NCI-H526 treated with DMSO at 0.1 percent for 48 hours (cell line): ENCODE results near the gene MZT2B.
"Not testable (repeated sequence)": the region's sequence is repeated elsewhere in the genome, so short reads cannot be mapped to it uniquely, and the experiment has no call there.

Experiments used
- DNase-seq: peaks from one replicate; lab custom pipeline; 2025; lab: John Stamatoyannopoulos, UW

MZT2B gene

GRCh38 chr2:130152816-130153595, 29.1 kb upstream of the MZT2B start:
- DNase-seq, result no peak

GRCh38 chr2:130153721-130154422, 28.2 kb upstream of the MZT2B start:
- not testable (repeated sequence) for DNase-seq

GRCh38 chr2:130154423-130154770, 27.7 kb upstream of the MZT2B start:
- not testable (repeated sequence) for DNase-seq

- DNase-seq, result no peak
Measured at GRCh38 chr2:130154773-130155765, 27.0 kb upstream of the MZT2B start.

GRCh38 chr2:130155956-130156623, 26.0 kb upstream of the MZT2B start:
- DNase-seq, result not testable (repeated sequence)

GRCh38 chr2:130156624-130157004, 25.4 kb upstream of the MZT2B start:
- no peak for DNase-seq

- not testable (repeated sequence) for DNase-seq
Measured at GRCh38 chr2:130157354-130157753, 24.7 kb upstream of the MZT2B start.

GRCh38 chr2:130157825-130158514, 24.1 kb upstream of the MZT2B start:
- not testable (repeated sequence) for DNase-seq

- no peak for DNase-seq
Measured at GRCh38 chr2:130158631-130159030, 23.4 kb upstream of the MZT2B start.

GRCh38 chr2:130159376-130159775, 22.7 kb upstream of the MZT2B start:
- not testable (repeated sequence) for DNase-seq

GRCh38 chr2:130160131-130160530, 21.9 kb upstream of the MZT2B start:
- DNase-seq, result no peak

- not testable (repeated sequence) for DNase-seq
Measured at GRCh38 chr2:130160838-130161705, 21.0 kb upstream of the MZT2B start.

GRCh38 chr2:130162486-130162885, 19.6 kb upstream of the MZT2B start:
- not testable (repeated sequence) for DNase-seq

GRCh38 chr2:130162968-130163367, 19.1 kb upstream of the MZT2B start:
- DNase-seq, result no peak

- no peak for DNase-seq
Measured at GRCh38 chr2:130165293-130166016, 16.6 kb upstream of the MZT2B start.

- DNase-seq, result not testable (repeated sequence)
Measured at GRCh38 chr2:130166611-130167010, 15.5 kb upstream of the MZT2B start.

- DNase-seq, result not testable (repeated sequence)
Measured at GRCh38 chr2:130169163-130169562, 12.9 kb upstream of the MZT2B start.

- DNase-seq, result no peak
Measured at GRCh38 chr2:130169896-130170295, 12.2 kb upstream of the MZT2B start.

- DNase-seq, result not testable (repeated sequence)
Measured at GRCh38 chr2:130174866-130175265, 7.2 kb upstream of the MZT2B start.
